GM18907 (cell line): ENCODE measurements around the gene CNR2.
"Not testable (repeated sequence)": the region's sequence is repeated elsewhere in the genome, so short reads cannot be mapped to it uniquely, and the experiment has no call there.

Experiments
- ATAC-seq: cut with Tn5 transposase; IDR thresholded peaks from one replicate; pipeline ENCODE4 v1.9.1; 2021; ENCODE audit warnings: mild to moderate bottlenecking, moderate library complexity; ENCODE audit not compliant: unreplicated experiment

Gene CNR2

GRCh38 chr1:23913212-23913880, at the start of gene CNR2:
CNR2 (minus strand) TSS chr1:23913362; CDS start chr1:23875617, 37,745 bp downstream.
- no peak for ATAC-seq

GRCh38 chr1:23960291-23961020, 47.3 kb upstream of the CNR2 start:
- ATAC-seq = no peak

GRCh38 chr1:23959461-23960290, 46.5 kb upstream of the CNR2 start, which contains the start of gene PNRC2:
PNRC2 (plus strand) TSS chr1:23959828; CDS start chr1:23961458, 1,630 bp downstream.
- peak; percentile 80 for ATAC-seq

- peak; percentile 69 for ATAC-seq
Measured at GRCh38 chr1:23958810-23959460, 45.8 kb upstream of the CNR2 start.

GRCh38 chr1:23958040-23958809, 45.1 kb upstream of the CNR2 start:
- not testable (repeated sequence) for ATAC-seq

GRCh38 chr1:23957096-23957495, 43.9 kb upstream of the CNR2 start:
- no peak for ATAC-seq

- no peak for ATAC-seq
Measured at GRCh38 chr1:23953020-23953419, 39.9 kb upstream of the CNR2 start.

- ATAC-seq = no peak
Measured at GRCh38 chr1:23947366-23947765, 34.2 kb upstream of the CNR2 start.

- ATAC-seq = no peak
Measured at GRCh38 chr1:23936481-23937176, 23.5 kb upstream of the CNR2 start.

- no peak for ATAC-seq
Measured at GRCh38 chr1:23931491-23931880, 18.3 kb upstream of the CNR2 start.

- ATAC-seq = no peak
Measured at GRCh38 chr1:23930861-23931490, 17.8 kb upstream of the CNR2 start.

GRCh38 chr1:23930270-23930669, 17.1 kb upstream of the CNR2 start:
- ATAC-seq = no peak

GRCh38 chr1:23928789-23929188, 15.6 kb upstream of the CNR2 start:
- ATAC-seq = no peak

- ATAC-seq = no peak
Measured at GRCh38 chr1:23927097-23927496, 13.9 kb upstream of the CNR2 start.

GRCh38 chr1:23925279-23925678, 12.1 kb upstream of the CNR2 start:
- ATAC-seq = no peak

- no peak for ATAC-seq
Measured at GRCh38 chr1:23924601-23925000, 11.4 kb upstream of the CNR2 start.

- ATAC-seq = no peak
Measured at GRCh38 chr1:23923592-23924499, 10.7 kb upstream of the CNR2 start.

- no peak for ATAC-seq
Measured at GRCh38 chr1:23922321-23922943, 9.3 kb upstream of the CNR2 start.
